ENCODE results near the gene KCNQ2.

Gene KCNQ2

GRCh38 chr20:63488315-63489251, 16.1 kb upstream of the KCNQ2 start:
- H3K4me3 ChIP-seq (ENCODE audit: low read length), result no peak overlapping the region; the same call in 1 of the 2 replicates
- DNase-seq (ENCODE audit: low read depth, low spot score), result no peak
- WGBS (ENCODE audit: insufficient coverage, insufficient read length), result no CpG with 5 or more reads among the region's 83 CpGs

GRCh38 chr20:63487781-63488241, 15.4 kb upstream of the KCNQ2 start:
- Histone ChIP-seq H3K4me1 (ENCODE audit: control insufficient read depth, insufficient read depth, low read length) (peaks cover 5% of the 10 kb centered on the region), H3K27me3 (ENCODE audit: control insufficient read depth, insufficient read depth, low read length) (peaks cover 5% of the 10 kb centered on the region; the same call in 1 of the 2 replicates), H3K4me3 (ENCODE audit: low read length) (no peak overlapping the region; the same call in 1 of the 2 replicates), H3K36me3 (ENCODE audit: control insufficient read depth, insufficient read depth, low read length) (0 out of 2 replicates have a peak, but pooled peaks cover 1% of the 10 kb centered on the region), H3K27ac (ENCODE audit: low read length) (no peak overlapping the region), H3K9me3 (ENCODE audit: control insufficient read depth, insufficient read depth, low read length) (no peaks in the 10 kb centered on the region)
- no peak for DNase-seq (ENCODE audit: low read depth, low spot score)
- no CpG with 5 or more reads among the region's 40 CpGs for WGBS (ENCODE audit: insufficient coverage, insufficient read length)

More at GRCh38 chr20:63488315-63489251, 16.1 kb upstream of the KCNQ2 start:
- 0 out of 2 replicates have a peak, but pooled peaks cover 3% of the 10 kb centered on the region for H3K36me3 ChIP-seq (ENCODE audit: control insufficient read depth, insufficient read depth, low read length)
- peaks cover 5% of the 10 kb centered on the region; the same call in 1 of the 2 replicates for H3K27me3 ChIP-seq (ENCODE audit: control insufficient read depth, insufficient read depth, low read length)
- no peak overlapping the region for H3K27ac ChIP-seq (ENCODE audit: low read length)
- peaks cover 5% of the 10 kb centered on the region for H3K4me1 ChIP-seq (ENCODE audit: control insufficient read depth, insufficient read depth, low read length)
- H3K9me3 ChIP-seq (ENCODE audit: control insufficient read depth, insufficient read depth, low read length), result no peaks in the 10 kb centered on the region

GRCh38 chr20:63487116-63487764, 14.8 kb upstream of the KCNQ2 start:
- H3K4me1 ChIP-seq (ENCODE audit: control insufficient read depth, insufficient read depth, low read length), result peaks cover 5% of the 10 kb centered on the region
- no peak overlapping the region for H3K27ac ChIP-seq (ENCODE audit: low read length)
- no CpG with 5 or more reads among the region's 14 CpGs for WGBS (ENCODE audit: insufficient coverage, insufficient read length)
- DNase-seq (ENCODE audit: low read depth, low spot score), result no peak
- H3K36me3 ChIP-seq (ENCODE audit: control insufficient read depth, insufficient read depth, low read length), result no peaks in the 10 kb centered on the region
- no peak overlapping the region for H3K4me3 ChIP-seq (ENCODE audit: low read length)
- H3K27me3 ChIP-seq (ENCODE audit: control insufficient read depth, insufficient read depth, low read length), result peaks cover 5% of the 10 kb centered on the region; the same call in 1 of the 2 replicates
- H3K9me3 ChIP-seq (ENCODE audit: control insufficient read depth, insufficient read depth, low read length), result no peaks in the 10 kb centered on the region

GRCh38 chr20:63486300-63486855, 13.9 kb upstream of the KCNQ2 start:
- DNase-seq (ENCODE audit: low read depth, low spot score), result no peak
- no peak overlapping the region for H3K4me3 ChIP-seq (ENCODE audit: low read length)
- H3K27me3 ChIP-seq (ENCODE audit: control insufficient read depth, insufficient read depth, low read length), result peaks cover 5% of the 10 kb centered on the region; the same call in 1 of the 2 replicates
- no peaks in the 10 kb centered on the region for H3K9me3 ChIP-seq (ENCODE audit: control insufficient read depth, insufficient read depth, low read length)
- H3K36me3 ChIP-seq (ENCODE audit: control insufficient read depth, insufficient read depth, low read length), result no peaks in the 10 kb centered on the region
- no CpG with 5 or more reads among the region's 17 CpGs for WGBS (ENCODE audit: insufficient coverage, insufficient read length)
- peaks cover 10% of the 10 kb centered on the region for H3K4me1 ChIP-seq (ENCODE audit: control insufficient read depth, insufficient read depth, low read length)
- H3K27ac ChIP-seq (ENCODE audit: low read length), result no peak overlapping the region

GRCh38 chr20:63484651-63485403, 12.4 kb upstream of the KCNQ2 start:
- no peaks in the 10 kb centered on the region for H3K9me3 ChIP-seq (ENCODE audit: control insufficient read depth, insufficient read depth, low read length)
- no peak for DNase-seq (ENCODE audit: low read depth, low spot score)
- H3K36me3 ChIP-seq (ENCODE audit: control insufficient read depth, insufficient read depth, low read length), result no peaks in the 10 kb centered on the region

GRCh38 chr20:63484236-63484635, 11.8 kb upstream of the KCNQ2 start:
- Histone ChIP-seq H3K4me3 (ENCODE audit: low read length) (no peak overlapping the region), H3K36me3 (ENCODE audit: control insufficient read depth, insufficient read depth, low read length) (no peaks in the 10 kb centered on the region), H3K27me3 (ENCODE audit: control insufficient read depth, insufficient read depth, low read length) (peaks cover 5% of the 10 kb centered on the region; the same call in 1 of the 2 replicates), H3K27ac (ENCODE audit: low read length) (no peak overlapping the region), H3K4me1 (ENCODE audit: control insufficient read depth, insufficient read depth, low read length) (peaks cover 10% of the 10 kb centered on the region), H3K9me3 (ENCODE audit: control insufficient read depth, insufficient read depth, low read length) (no peaks in the 10 kb centered on the region)
- no CpG with 5 or more reads among the region's 17 CpGs for WGBS (ENCODE audit: insufficient coverage, insufficient read length)
- DNase-seq (ENCODE audit: low read depth, low spot score), result no peak

More at GRCh38 chr20:63484651-63485403, 12.4 kb upstream of the KCNQ2 start:
- H3K4me3 ChIP-seq (ENCODE audit: low read length), result no peak overlapping the region
- H3K27ac ChIP-seq (ENCODE audit: low read length), result no peak overlapping the region
- peaks cover 10% of the 10 kb centered on the region for H3K4me1 ChIP-seq (ENCODE audit: control insufficient read depth, insufficient read depth, low read length)
- peaks cover 5% of the 10 kb centered on the region; the same call in 1 of the 2 replicates for H3K27me3 ChIP-seq (ENCODE audit: control insufficient read depth, insufficient read depth, low read length)
- no CpG with 5 or more reads among the region's 18 CpGs for whole genome bisulfite sequencing (ENCODE audit: insufficient coverage, insufficient read length)

GRCh38 chr20:63483834-63484233, 11.4 kb upstream of the KCNQ2 start:
- Histone ChIP-seq H3K27ac (ENCODE audit: low read length) (no peak overlapping the region), H3K4me3 (ENCODE audit: low read length) (no peak overlapping the region), H3K4me1 (ENCODE audit: control insufficient read depth, insufficient read depth, low read length) (peaks cover 10% of the 10 kb centered on the region), H3K9me3 (ENCODE audit: control insufficient read depth, insufficient read depth, low read length) (no peaks in the 10 kb centered on the region), H3K36me3 (ENCODE audit: control insufficient read depth, insufficient read depth, low read length) (no peaks in the 10 kb centered on the region), H3K27me3 (ENCODE audit: control insufficient read depth, insufficient read depth, low read length) (peaks cover 5% of the 10 kb centered on the region; the same call in 1 of the 2 replicates)
- DNase-seq (ENCODE audit: low read depth, low spot score), result no peak
- no CpG with 5 or more reads among the region's 12 CpGs for WGBS (ENCODE audit: insufficient coverage, insufficient read length)

- Histone ChIP-seq H3K4me1 (ENCODE audit: control insufficient read depth, insufficient read depth, low read length) (peaks cover 9% of the 10 kb centered on the region; the same call in 1 of the 2 replicates), H3K36me3 (ENCODE audit: control insufficient read depth, insufficient read depth, low read length) (no peaks in the 10 kb centered on the region), H3K9me3 (ENCODE audit: control insufficient read depth, insufficient read depth, low read length) (no peaks in the 10 kb centered on the region), H3K27ac (ENCODE audit: low read length) (no peak overlapping the region), H3K27me3 (ENCODE audit: control insufficient read depth, insufficient read depth, low read length) (no peaks in the 10 kb centered on the region), H3K4me3 (ENCODE audit: low read length) (no peak overlapping the region)
- no peak for DNase-seq (ENCODE audit: low read depth, low spot score)
- WGBS (ENCODE audit: insufficient coverage, insufficient read length), result no CpG with 5 or more reads among the region's 11 CpGs
Measured at GRCh38 chr20:63482021-63482587, 9.6 kb upstream of the KCNQ2 start.

- no CpG with 5 or more reads among the region's 12 CpGs for WGBS (ENCODE audit: insufficient coverage, insufficient read length)
- H3K4me3 ChIP-seq (ENCODE audit: low read length), result no peak overlapping the region
- no peaks in the 10 kb centered on the region for H3K27me3 ChIP-seq (ENCODE audit: control insufficient read depth, insufficient read depth, low read length)
- no peaks in the 10 kb centered on the region for H3K9me3 ChIP-seq (ENCODE audit: control insufficient read depth, insufficient read depth, low read length)
- no peak overlapping the region for H3K27ac ChIP-seq (ENCODE audit: low read length)
- H3K36me3 ChIP-seq (ENCODE audit: control insufficient read depth, insufficient read depth, low read length), result no peaks in the 10 kb centered on the region
- H3K4me1 ChIP-seq (ENCODE audit: control insufficient read depth, insufficient read depth, low read length), result peaks cover 9% of the 10 kb centered on the region; the same call in 1 of the 2 replicates
- DNase-seq (ENCODE audit: low read depth, low spot score), result no peak
Measured at GRCh38 chr20:63481503-63481902, 9.0 kb upstream of the KCNQ2 start.
